GM12878 (cell line): ENCODE results near the gene KCNQ1.
A peak's percentile ranks its signal among the peaks of the same experiment; 100 is the strongest.

ENCODE experiments used
- CBX3 ChIP-seq: fragments of 200-600 bp; sonication (generic); IDR thresholded peaks from 2 replicates; pipeline ENCODE4 v1.6.1; 2016; ENCODE audit warnings: low read depth, borderline replicate concordance
- CBX5 ChIP-seq: sonication (generic); IDR thresholded peaks from 2 replicates; pipeline ENCODE4 v1.6.1; 2016; ENCODE audit warnings: low read depth, moderate library complexity, mild to moderate bottlenecking, inconsistent platforms
- EP300 ChIP-seq, 2 experiments: fragments of 150-350 bp in 1 of 2; IDR thresholded peaks; 2 replicates each; pipeline ENCODE4 v1.6.1; 2011 to 2012; ENCODE audit warnings: low read depth in 2 of 2, low read length in 2 of 2, borderline replicate concordance in 1 of 2, improper control_type of control experiment in 1 of 2, inconsistent platforms in 1 of 2; ENCODE audit not compliant: control insufficient read depth in 1 of 2
- EZH2 ChIP-seq: IDR thresholded peaks from 2 replicates; pipeline ENCODE4 v1.6.1; 2012; ENCODE audit warnings: low read depth, mild to moderate bottlenecking, control low read depth, inconsistent platforms, low read length, borderline replicate concordance; ENCODE audit not compliant: control insufficient read depth
- GATAD2B ChIP-seq: fragments of 450-650 bp; conservative IDR thresholded peaks from 2 replicates; pipeline ENCODE4 v1.6.1; 2017; ENCODE audit warnings: low read depth, mild to moderate bottlenecking, moderate library complexity
- HDAC6 ChIP-seq: fragments of 200-600 bp; sonication (generic); IDR thresholded peaks from one replicate; pipeline ENCODE4 v1.8.0; 2017; ENCODE audit warnings: antibody characterized with exemption; ENCODE audit not compliant: unreplicated experiment
- KDM1A ChIP-seq: fragments of 200-600 bp; sonication (generic); IDR thresholded peaks from 2 replicates; pipeline ENCODE4 v1.6.1; 2016; ENCODE audit warnings: borderline replicate concordance
- POLR2AphosphoS2 ChIP-seq: IDR thresholded peaks from 2 replicates; pipeline ENCODE4 v1.6.1; 2011; ENCODE audit warnings: low read depth, mild to moderate bottlenecking, low read length, improper control_type of control experiment, moderate library complexity
- POLR2AphosphoS5 ChIP-seq: IDR thresholded peaks from 2 replicates; pipeline ENCODE4 v1.6.1; 2011; ENCODE audit warnings: mild to moderate bottlenecking, low read length, inconsistent platforms
- SIN3A ChIP-seq: IDR thresholded peaks from 2 replicates; pipeline ENCODE4 v1.6.1; 2012; ENCODE audit warnings: low read depth, low read length, improper control_type of control experiment
- TF ChIP-seq, protein P1 (sequence below), 3 experiments: IDR thresholded peaks in 2 of 3; conservative IDR thresholded peaks in 1 of 3; 2 replicates each; pipeline ENCODE4 v1.5.1; 2011; ENCODE audit warnings: low read depth in 3 of 3, low read length in 3 of 3, mild to moderate bottlenecking in 3 of 3, control low read depth in 2 of 3, moderate library complexity in 2 of 3, inconsistent platforms in 1 of 3, mixed read lengths in 1 of 3; ENCODE audit not compliant: control insufficient read depth in 2 of 3, insufficient read depth in 1 of 3; ENCODE audit errors: extremely low read depth in 1 of 3
- TF ChIP-seq, protein P2 (sequence below): IDR thresholded peaks from 2 replicates; pipeline ENCODE4 v1.6.1; 2011; ENCODE audit warnings: low read depth, low read length, improper control_type of control experiment, borderline replicate concordance
- TF ChIP-seq, protein P3 (sequence below): IDR thresholded peaks from 2 replicates; pipeline ENCODE4 v1.6.1; 2012; ENCODE audit warnings: low read depth, low read length, improper control_type of control experiment
- TF ChIP-seq, protein P4 (sequence below): fragments of 450-650 bp; IDR thresholded peaks from 2 replicates; pipeline ENCODE4 v1.6.1; 2017; ENCODE audit warnings: mild to moderate bottlenecking

DNA sequence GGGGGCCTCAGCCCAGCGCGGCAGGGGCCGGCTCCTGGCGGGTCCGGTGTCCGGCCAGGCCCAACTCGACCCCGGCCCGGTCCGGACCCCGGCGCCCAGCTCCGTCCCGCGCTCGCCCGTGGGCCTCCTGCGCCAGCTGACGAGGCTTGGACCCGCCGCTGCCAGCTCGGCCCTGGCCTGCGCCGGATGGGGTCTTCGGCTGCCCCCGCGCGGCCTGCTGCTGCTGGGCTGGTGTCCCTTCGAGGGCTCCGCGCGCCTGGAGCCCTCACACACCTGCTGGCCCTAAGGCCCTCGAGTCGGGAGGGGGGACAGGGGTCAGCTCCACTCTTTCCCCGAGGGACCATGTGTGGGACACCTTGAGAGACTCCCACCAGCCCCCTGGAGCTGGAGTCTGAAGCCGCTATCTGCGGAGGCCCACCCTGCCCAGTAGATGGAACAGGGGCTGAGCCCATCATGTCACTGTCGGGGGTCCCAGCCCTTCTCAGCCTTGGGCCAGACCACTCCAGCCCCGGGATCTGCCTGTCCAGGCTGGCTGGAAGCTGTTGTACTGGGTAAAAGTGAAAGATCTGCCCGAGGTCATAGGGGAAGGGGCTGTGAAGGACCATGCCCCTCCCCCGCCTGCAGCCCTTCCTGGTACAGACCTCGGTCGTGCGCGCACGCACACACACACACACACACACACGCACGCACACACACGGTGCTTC, 441.5 kb downstream of the KCNQ1 start:
- TF ChIP-seq EZH2 (no peak), POLR2AphosphoS5 (no peak), GATAD2B (0 out of 2 replicates have a peak, but pooled peaks have one; percentile 22), KDM1A (no peak), SIN3A (no peak), EP300 (IDR thresholded peaks at IDR 0.05; ENCODE audit: borderline replicate concordance in 1 of 2, control insufficient read depth in 1 of 2, low read depth in 2 of 2, low read length in 2 of 2) (no peak), POLR2AphosphoS2 (no peak), HDAC6 (no peak), CBX3 (no peak), CBX5 (no peak)
- TF ChIP-seq, protein P1, sequence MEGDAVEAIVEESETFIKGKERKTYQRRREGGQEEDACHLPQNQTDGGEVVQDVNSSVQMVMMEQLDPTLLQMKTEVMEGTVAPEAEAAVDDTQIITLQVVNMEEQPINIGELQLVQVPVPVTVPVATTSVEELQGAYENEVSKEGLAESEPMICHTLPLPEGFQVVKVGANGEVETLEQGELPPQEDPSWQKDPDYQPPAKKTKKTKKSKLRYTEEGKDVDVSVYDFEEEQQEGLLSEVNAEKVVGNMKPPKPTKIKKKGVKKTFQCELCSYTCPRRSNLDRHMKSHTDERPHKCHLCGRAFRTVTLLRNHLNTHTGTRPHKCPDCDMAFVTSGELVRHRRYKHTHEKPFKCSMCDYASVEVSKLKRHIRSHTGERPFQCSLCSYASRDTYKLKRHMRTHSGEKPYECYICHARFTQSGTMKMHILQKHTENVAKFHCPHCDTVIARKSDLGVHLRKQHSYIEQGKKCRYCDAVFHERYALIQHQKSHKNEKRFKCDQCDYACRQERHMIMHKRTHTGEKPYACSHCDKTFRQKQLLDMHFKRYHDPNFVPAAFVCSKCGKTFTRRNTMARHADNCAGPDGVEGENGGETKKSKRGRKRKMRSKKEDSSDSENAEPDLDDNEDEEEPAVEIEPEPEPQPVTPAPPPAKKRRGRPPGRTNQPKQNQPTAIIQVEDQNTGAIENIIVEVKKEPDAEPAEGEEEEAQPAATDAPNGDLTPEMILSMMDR (IDR thresholded peaks at IDR 0.05 in 2 of 3, conservative IDR thresholded peaks at IDR 0.05 in 1 of 3; ENCODE audit: control insufficient read depth in 2 of 3, extremely low read depth in 1 of 3, insufficient read depth in 1 of 3, low read depth in 3 of 3, low read length in 3 of 3), result no peak
- TF ChIP-seq, protein P2, sequence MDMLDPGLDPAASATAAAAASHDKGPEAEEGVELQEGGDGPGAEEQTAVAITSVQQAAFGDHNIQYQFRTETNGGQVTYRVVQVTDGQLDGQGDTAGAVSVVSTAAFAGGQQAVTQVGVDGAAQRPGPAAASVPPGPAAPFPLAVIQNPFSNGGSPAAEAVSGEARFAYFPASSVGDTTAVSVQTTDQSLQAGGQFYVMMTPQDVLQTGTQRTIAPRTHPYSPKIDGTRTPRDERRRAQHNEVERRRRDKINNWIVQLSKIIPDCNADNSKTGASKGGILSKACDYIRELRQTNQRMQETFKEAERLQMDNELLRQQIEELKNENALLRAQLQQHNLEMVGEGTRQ, result no peak
- TF ChIP-seq, protein P3, sequence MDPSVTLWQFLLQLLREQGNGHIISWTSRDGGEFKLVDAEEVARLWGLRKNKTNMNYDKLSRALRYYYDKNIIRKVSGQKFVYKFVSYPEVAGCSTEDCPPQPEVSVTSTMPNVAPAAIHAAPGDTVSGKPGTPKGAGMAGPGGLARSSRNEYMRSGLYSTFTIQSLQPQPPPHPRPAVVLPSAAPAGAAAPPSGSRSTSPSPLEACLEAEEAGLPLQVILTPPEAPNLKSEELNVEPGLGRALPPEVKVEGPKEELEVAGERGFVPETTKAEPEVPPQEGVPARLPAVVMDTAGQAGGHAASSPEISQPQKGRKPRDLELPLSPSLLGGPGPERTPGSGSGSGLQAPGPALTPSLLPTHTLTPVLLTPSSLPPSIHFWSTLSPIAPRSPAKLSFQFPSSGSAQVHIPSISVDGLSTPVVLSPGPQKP, result no peak
- TF ChIP-seq, protein P4, sequence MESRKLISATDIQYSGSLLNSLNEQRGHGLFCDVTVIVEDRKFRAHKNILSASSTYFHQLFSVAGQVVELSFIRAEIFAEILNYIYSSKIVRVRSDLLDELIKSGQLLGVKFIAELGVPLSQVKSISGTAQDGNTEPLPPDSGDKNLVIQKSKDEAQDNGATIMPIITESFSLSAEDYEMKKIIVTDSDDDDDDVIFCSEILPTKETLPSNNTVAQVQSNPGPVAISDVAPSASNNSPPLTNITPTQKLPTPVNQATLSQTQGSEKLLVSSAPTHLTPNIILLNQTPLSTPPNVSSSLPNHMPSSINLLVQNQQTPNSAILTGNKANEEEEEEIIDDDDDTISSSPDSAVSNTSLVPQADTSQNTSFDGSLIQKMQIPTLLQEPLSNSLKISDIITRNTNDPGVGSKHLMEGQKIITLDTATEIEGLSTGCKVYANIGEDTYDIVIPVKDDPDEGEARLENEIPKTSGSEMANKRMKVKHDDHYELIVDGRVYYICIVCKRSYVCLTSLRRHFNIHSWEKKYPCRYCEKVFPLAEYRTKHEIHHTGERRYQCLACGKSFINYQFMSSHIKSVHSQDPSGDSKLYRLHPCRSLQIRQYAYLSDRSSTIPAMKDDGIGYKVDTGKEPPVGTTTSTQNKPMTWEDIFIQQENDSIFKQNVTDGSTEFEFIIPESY, result no peak
